IMR-90 (cell line): ENCODE data around the gene LDHAL6B. TPM values are rescaled to one million over a fixed set of nuclear protein-coding genes. Genes with fewer than 3 reads are reported as not detected.

Source experiments
- ATAC-seq: fragments of 200-7000 bp; cut with Tn5 transposase; 2 replicates; pipeline ENCODE4 v1.9.1; 2020; ENCODE audit warnings: low read depth, mild to moderate bottlenecking, moderate library complexity
- BruUV-seq: library from RNA; stranded (reverse); fragments of 400-500 nt; replicated peaks from 2 replicates; lab custom pipeline; 2021; lab: Mats Ljungman, UMichigan
- CTCF ChIA-PET: fragments of 300-600 bp; formaldehyde crosslinking; extraction: SDS; loops from one replicate; lab custom pipeline; 2021; ENCODE audit warnings: antibody characterized with exemption; lab: Yijun Ruan, JAX
- POLR2A ChIA-PET: fragments of 300-600 bp; sonication (Branson Sonifier 250); formaldehyde crosslinking; loops from one replicate; lab custom pipeline; 2022; ENCODE audit warnings: antibody characterized with exemption; ENCODE audit not compliant: unreplicated experiment; lab: Charles Lee
- DNase-seq: peaks from one replicate; pipeline ENCODE4 v3.0.0; 2013
- H2AFZ ChIP-seq: replicated peaks from 2 replicates; pipeline ENCODE3; 2013; ENCODE audit warnings: low read length, mild to moderate bottlenecking; ENCODE audit not compliant: poor library complexity
- H2AK5ac ChIP-seq: 2 replicates; pipeline ENCODE4 v1.6.1; 2013; ENCODE audit warnings: low read depth, low read length, inconsistent platforms
- H2AK9ac ChIP-seq: replicated peaks from 2 replicates; pipeline ENCODE3; 2013; ENCODE audit warnings: mild to moderate bottlenecking, low read depth, low read length, moderate library complexity; ENCODE audit not compliant: poor library complexity
- H2BK120ac ChIP-seq: 2 replicates; pipeline ENCODE4 v1.6.1; 2013; ENCODE audit warnings: low read depth, low read length, inconsistent platforms
- H2BK15ac ChIP-seq: 3 replicates; pipeline ENCODE4 v1.6.1; 2013; ENCODE audit warnings: low read depth, low read length, inconsistent platforms
- H2BK20ac ChIP-seq: 2 replicates; pipeline ENCODE4 v1.6.1; 2013; ENCODE audit warnings: low read depth, mild to moderate bottlenecking, inconsistent platforms, low read length, moderate library complexity
- H2BK5ac ChIP-seq: 2 replicates; pipeline ENCODE4 v1.6.1; 2013; ENCODE audit warnings: mild to moderate bottlenecking, low read depth, low read length, inconsistent platforms; ENCODE audit not compliant: poor library complexity, severe bottlenecking
- H3K14ac ChIP-seq: replicated peaks from 2 replicates; pipeline ENCODE4 v1.6.1; 2013; ENCODE audit warnings: low read depth, low read length, inconsistent platforms
- H3K18ac ChIP-seq: 2 replicates; pipeline ENCODE4 v1.6.1; 2013; ENCODE audit warnings: low read depth, low read length, control low read depth
- H3K23ac ChIP-seq: 2 replicates; pipeline ENCODE4 v1.6.1; 2013; ENCODE audit warnings: low read depth, low read length, inconsistent platforms
- H3K27ac ChIP-seq: 2 replicates; pipeline ENCODE4 v1.5.1; 2013; ENCODE audit warnings: mild to moderate bottlenecking, control low read depth, low read length; ENCODE audit not compliant: insufficient read depth
- H3K27me3 ChIP-seq: 2 replicates; pipeline ENCODE4 v1.6.1; 2013; ENCODE audit warnings: low read length; ENCODE audit not compliant: control insufficient read depth, insufficient read depth
- H3K36me3 ChIP-seq: 2 replicates; pipeline ENCODE4 v1.6.1; 2013; ENCODE audit warnings: low read length, mixed read lengths; ENCODE audit not compliant: control insufficient read depth, insufficient read depth
- H3K4ac ChIP-seq: 2 replicates; pipeline ENCODE4 v1.6.1; 2013; ENCODE audit warnings: low read depth, low read length, inconsistent platforms
- H3K4me1 ChIP-seq: 2 replicates; pipeline ENCODE4 v1.6.1; 2013; ENCODE audit warnings: low read length, mixed read lengths; ENCODE audit not compliant: control insufficient read depth, insufficient read depth
- H3K4me2 ChIP-seq: 2 replicates; pipeline ENCODE4 v1.6.1; 2013; ENCODE audit warnings: low read depth, mild to moderate bottlenecking, control low read depth, low read length, moderate library complexity
- H3K4me3 ChIP-seq: 2 replicates; pipeline ENCODE4 v1.5.1; 2013; ENCODE audit warnings: low read depth, mild to moderate bottlenecking, control low read depth, low read length, moderate library complexity; ENCODE audit not compliant: insufficient read depth
- H3K56ac ChIP-seq: 2 replicates; pipeline ENCODE4 v1.6.1; 2013; ENCODE audit warnings: low read length, inconsistent platforms; ENCODE audit not compliant: insufficient read depth; ENCODE audit errors: extremely low read depth
- H3K79me1 ChIP-seq, 2 experiments: 2 replicates each; pipeline ENCODE4 v1.6.1; 2013; ENCODE audit warnings: low read length in 2 of 2, inconsistent platforms in 1 of 2, low read depth in 1 of 2
- H3K9ac ChIP-seq: 2 replicates; pipeline ENCODE4 v1.6.1; 2013; ENCODE audit warnings: low read depth, low read length, control low read depth
- H3K9me1 ChIP-seq: 2 replicates; pipeline ENCODE4 v1.6.1; 2013; ENCODE audit warnings: low read length, inconsistent platforms; ENCODE audit not compliant: insufficient read depth
- H3K9me3 ChIP-seq: 2 replicates; pipeline ENCODE4 v1.6.1; 2013; ENCODE audit warnings: low read length; ENCODE audit not compliant: control insufficient read depth, insufficient read depth
- H4K20me1 ChIP-seq: 2 replicates; pipeline ENCODE4 v1.6.1; 2013; ENCODE audit warnings: low read length, inconsistent platforms; ENCODE audit not compliant: insufficient read depth
- H4K5ac ChIP-seq: 2 replicates; pipeline ENCODE4 v1.6.1; 2013; ENCODE audit warnings: mild to moderate bottlenecking, low read depth, low read length, control low read depth
- H4K8ac ChIP-seq, 2 experiments: 2 replicates each; pipeline ENCODE4 v1.6.1; 2013; ENCODE audit warnings: low read depth in 2 of 2, low read length in 2 of 2, control low read depth in 1 of 2, inconsistent platforms in 1 of 2
- H4K91ac ChIP-seq: 2 replicates; pipeline ENCODE4 v1.6.1; 2013; ENCODE audit warnings: low read depth, low read length, inconsistent platforms; ENCODE audit not compliant: insufficient read depth
- BHLHE40 ChIP-seq: fragments of 150-350 bp; IDR thresholded peaks from 2 replicates; pipeline ENCODE4 v1.6.1; 2016; ENCODE audit warnings: mild to moderate bottlenecking, low read depth, low read length
- CHD1 ChIP-seq: IDR thresholded peaks from 2 replicates; pipeline ENCODE4 v1.6.1; 2012; ENCODE audit warnings: low read depth, low read length, improper control_type of control experiment
- FOS ChIP-seq: fragments of 150-350 bp; IDR thresholded peaks from 2 replicates; pipeline ENCODE4 v1.6.1; 2016; ENCODE audit warnings: low read depth, low read length
- MAZ ChIP-seq: IDR thresholded peaks from 2 replicates; pipeline ENCODE4 v1.6.1; 2012; ENCODE audit warnings: low read depth, mild to moderate bottlenecking, low read length, improper control_type of control experiment, moderate library complexity, borderline replicate concordance
- MXI1 ChIP-seq: IDR thresholded peaks from 2 replicates; pipeline ENCODE4 v1.6.1; 2012; ENCODE audit warnings: low read depth, mild to moderate bottlenecking, low read length, moderate library complexity, borderline replicate concordance
- WGBS, 2 experiments: methylation state at CpG; one replicate each; pipeline versions ENCODE4 v1.1.5 to v1.1.7; 2013; ENCODE audit warnings: missing lambda C conversion rate in 2 of 2; ENCODE audit not compliant: insufficient read length in 1 of 2; ENCODE audit errors: extremely low coverage in 2 of 2; 5-methylcytosine and 5-hydroxymethylcytosine counted together
- dilution Hi-C: fragments of 300-500 bp; cut with HindIII; formaldehyde crosslinking; loops from one replicate; pipeline ENCODE4 v1.14.3; 2018; ENCODE audit warnings: low sequenced_read_pairs; ENCODE audit not compliant: unreplicated experiment
- in situ Hi-C: fragments of 300-500 bp; cut with MboI; formaldehyde crosslinking; loops from 3 replicates; pipeline ENCODE4 v1.14.3; 2019; ENCODE audit warnings: low sequenced_read_pairs, inconsistent platforms, mixed read lengths
- intact Hi-C: fragments of 100-400 bp; cut with micrococcal nuclease; formaldehyde crosslinking; loops from 2 replicates; pipeline ENCODE4 v1.10.0; 2022
- polyA plus RNA-seq, 3 experiments: library from polyadenylated mRNA; depleted of rRNA; stranded (reverse); fragments of >200 nt; gene quantifications; 2 replicates each; pipeline ENCODE4 v1.2.3, GENCODE V29; 2012; ENCODE audit warnings: low replicate concordance in 1 of 3
- total RNA-seq: library from RNA; depleted of rRNA; stranded (reverse); fragments of >200 nt; gene quantifications from 2 replicates; pipeline ENCODE4 v1.2.3, GENCODE V29; 2012
- TF ChIP-seq, protein P1 (sequence below): fragments of 150-350 bp; IDR thresholded peaks from 2 replicates; pipeline ENCODE4 v1.6.1; 2016; ENCODE audit warnings: low read depth, mild to moderate bottlenecking, low read length, moderate library complexity, borderline replicate concordance

LDHAL6B gene
- total and polyA plus RNA-seq, 2 of the 4 experiments (the other 2 are of a cell fraction), result not detected

DNA sequence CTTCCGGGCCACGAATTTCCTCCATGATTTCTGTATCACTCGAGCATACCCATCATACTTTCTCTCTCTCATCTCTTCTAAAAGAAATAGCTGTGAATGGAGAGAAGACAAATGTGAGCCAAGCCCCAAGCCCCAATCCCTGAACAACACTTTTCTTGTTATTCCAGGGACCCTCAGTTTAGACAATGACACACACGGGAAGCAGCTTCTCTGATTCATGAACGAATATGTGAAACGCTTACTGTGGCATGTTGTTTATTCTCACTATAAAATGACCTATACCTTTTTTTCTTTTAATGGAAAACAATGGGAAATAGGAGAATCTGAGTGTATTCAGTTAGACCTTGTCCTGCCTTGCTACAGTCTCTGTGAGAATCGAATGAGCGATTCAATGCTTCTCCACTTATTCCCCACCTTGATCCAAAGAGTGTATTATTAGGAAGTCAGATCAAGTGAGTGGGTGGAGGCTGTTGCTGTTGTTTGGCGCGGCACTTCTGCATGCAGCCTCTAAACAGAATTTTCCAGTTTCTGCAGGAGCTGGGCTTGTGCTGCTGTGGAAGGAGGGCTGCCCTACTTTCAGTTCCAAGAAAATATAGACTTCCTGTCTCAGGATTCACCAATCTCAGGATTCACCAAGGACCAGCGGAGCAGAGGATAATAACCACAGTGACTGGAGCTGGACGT is 32.4 kb upstream of the LDHAL6B start:
- Histone ChIP-seq H4K91ac (peak overlapping the region; percentile 51), H2BK15ac (peak overlapping the region; percentile 55; the same call in 2 of the 3 replicates), H3K9me3 (no peaks in the 10 kb centered on the region), H2AK5ac (peak overlapping the region; percentile 83; the same call in 1 of the 2 replicates), H3K9ac (no peak overlapping the region), H3K4me1 (peaks cover 17% of the 10 kb centered on the region), H2AK9ac (peak overlapping the region; percentile 47), H2BK120ac (peak overlapping the region; percentile 84), H4K8ac (peak overlapping the region in 1 of 2 experiments; percentile 83; a peak in 1 of 4 replicates), H3K23ac (peak overlapping the region; percentile 10; the same call in 1 of the 2 replicates), H3K4me2 (no peak overlapping the region), H3K14ac (peak overlapping the region; percentile 53; the same call in 1 of the 2 replicates), H3K27me3 (no peaks in the 10 kb centered on the region), H3K9me1 (peaks cover 10% of the 10 kb centered on the region), H3K4me3 (no peak overlapping the region), H3K56ac (no peak overlapping the region), H3K4ac (peak overlapping the region; percentile 74), H3K27ac (peak overlapping the region; percentile 59; the same call in 1 of the 2 replicates), H2AFZ (peak overlapping the region; percentile 60), H3K36me3 (peaks cover 20% of the 10 kb centered on the region), H3K18ac (peak overlapping the region; percentile 21; the same call in 1 of the 2 replicates), H4K5ac (peak overlapping the region; percentile 43; the same call in 1 of the 2 replicates), H2BK5ac (peak overlapping the region; percentile 84), H4K20me1 (peaks cover 11% of the 10 kb centered on the region), H2BK20ac (peak overlapping the region; percentile 68; the same call in 1 of the 2 replicates), H3K79me1 (peaks cover 0 to 10% of the 10 kb centered on the region in 2 experiments; a peak in 1 of 4 replicates)
- WGBS, 2 experiments, result no CpG with 5 or more reads among the region's 12 CpGs
- BruUV-seq, result no TSS peak
- in situ Hi-C loops (loop anchor here (10.0 kb wide), 1 partner anchor 201 kb away; the partner anchor contains the start of gene MYO1E), intact Hi-C loops (no loop called here), dilution Hi-C loops (no loop called here)
- POLR2A ChIA-PET, result interaction anchor here (0.5 kb wide), 1 partner anchor 26 kb away, joined by 6 read pairs; no protein-coding TSS in a partner anchor
- DNase-seq (peak; percentile 36), ATAC-seq (no peak)
- TF ChIP-seq MAZ, result no peak
- TF ChIP-seq BHLHE40, result no peak
- TF ChIP-seq, protein P1, sequence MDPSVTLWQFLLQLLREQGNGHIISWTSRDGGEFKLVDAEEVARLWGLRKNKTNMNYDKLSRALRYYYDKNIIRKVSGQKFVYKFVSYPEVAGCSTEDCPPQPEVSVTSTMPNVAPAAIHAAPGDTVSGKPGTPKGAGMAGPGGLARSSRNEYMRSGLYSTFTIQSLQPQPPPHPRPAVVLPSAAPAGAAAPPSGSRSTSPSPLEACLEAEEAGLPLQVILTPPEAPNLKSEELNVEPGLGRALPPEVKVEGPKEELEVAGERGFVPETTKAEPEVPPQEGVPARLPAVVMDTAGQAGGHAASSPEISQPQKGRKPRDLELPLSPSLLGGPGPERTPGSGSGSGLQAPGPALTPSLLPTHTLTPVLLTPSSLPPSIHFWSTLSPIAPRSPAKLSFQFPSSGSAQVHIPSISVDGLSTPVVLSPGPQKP, result no peak
- TF ChIP-seq CHD1, result no peak
- TF ChIP-seq FOS, result no peak
- TF ChIP-seq MXI1, result no peak
- CTCF ChIA-PET, result interaction anchor here (1.0 to 1.9 kb wide), 5 partner anchors 25 to 319 kb away, joined by 3 to 6 read pairs (median 3); no protein-coding TSS in a partner anchor
